C4-2B (cell line): ENCODE data around the gene MAGI2.

Experiments used
- H3K27ac ChIP-seq: fragments of 450-650 bp; 2 replicates; pipeline ENCODE4 v1.5.1; 2017
- ZFX ChIP-seq: fragments of 450-650 bp; IDR thresholded peaks from 2 replicates; pipeline ENCODE4 v1.6.1; 2017
- TF ChIP-seq, protein P1 (sequence below): fragments of 450-650 bp; conservative IDR thresholded peaks from 2 replicates; pipeline ENCODE4 v1.5.1; 2017; ENCODE audit warnings: mild to moderate bottlenecking

Gene MAGI2

DNA sequence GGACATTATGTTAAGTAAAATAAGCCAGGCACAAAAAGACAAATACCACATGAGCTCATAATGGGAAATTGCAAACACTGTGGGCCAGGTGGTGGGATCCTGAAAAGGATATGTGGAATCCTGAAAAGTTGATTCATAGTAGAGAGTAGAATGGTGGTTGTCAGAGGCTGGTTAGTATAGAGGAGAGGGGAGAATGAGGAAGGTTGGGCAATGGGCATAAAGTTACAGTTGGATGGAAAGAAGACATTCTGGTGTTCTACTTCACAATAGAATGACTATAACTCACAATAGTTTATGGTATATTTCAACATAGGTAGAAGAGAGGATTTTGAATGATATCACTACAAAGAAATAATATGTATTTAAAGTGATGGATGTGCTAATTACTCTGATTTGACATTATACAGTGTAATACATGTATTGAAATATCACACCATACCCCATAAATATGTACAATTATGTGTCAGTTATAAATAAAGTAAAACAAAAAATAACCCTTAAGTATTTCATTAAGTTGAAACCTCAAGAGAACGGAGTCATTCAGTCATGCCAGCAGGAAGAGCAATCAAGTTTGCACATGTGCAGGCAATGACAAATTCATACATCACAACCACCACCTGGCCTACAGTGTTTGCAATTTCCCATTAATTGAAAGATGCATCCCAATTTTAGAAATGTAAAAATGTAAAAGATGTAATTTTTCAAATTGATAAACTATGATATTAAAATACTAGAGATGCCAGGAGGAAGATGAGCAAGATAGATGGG is 156.7 kb downstream of the MAGI2 start:
- no peak overlapping the region for H3K27ac ChIP-seq
- TF ChIP-seq ZFX: no peak
- TF ChIP-seq, protein P1, sequence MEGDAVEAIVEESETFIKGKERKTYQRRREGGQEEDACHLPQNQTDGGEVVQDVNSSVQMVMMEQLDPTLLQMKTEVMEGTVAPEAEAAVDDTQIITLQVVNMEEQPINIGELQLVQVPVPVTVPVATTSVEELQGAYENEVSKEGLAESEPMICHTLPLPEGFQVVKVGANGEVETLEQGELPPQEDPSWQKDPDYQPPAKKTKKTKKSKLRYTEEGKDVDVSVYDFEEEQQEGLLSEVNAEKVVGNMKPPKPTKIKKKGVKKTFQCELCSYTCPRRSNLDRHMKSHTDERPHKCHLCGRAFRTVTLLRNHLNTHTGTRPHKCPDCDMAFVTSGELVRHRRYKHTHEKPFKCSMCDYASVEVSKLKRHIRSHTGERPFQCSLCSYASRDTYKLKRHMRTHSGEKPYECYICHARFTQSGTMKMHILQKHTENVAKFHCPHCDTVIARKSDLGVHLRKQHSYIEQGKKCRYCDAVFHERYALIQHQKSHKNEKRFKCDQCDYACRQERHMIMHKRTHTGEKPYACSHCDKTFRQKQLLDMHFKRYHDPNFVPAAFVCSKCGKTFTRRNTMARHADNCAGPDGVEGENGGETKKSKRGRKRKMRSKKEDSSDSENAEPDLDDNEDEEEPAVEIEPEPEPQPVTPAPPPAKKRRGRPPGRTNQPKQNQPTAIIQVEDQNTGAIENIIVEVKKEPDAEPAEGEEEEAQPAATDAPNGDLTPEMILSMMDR: no peak

DNA sequence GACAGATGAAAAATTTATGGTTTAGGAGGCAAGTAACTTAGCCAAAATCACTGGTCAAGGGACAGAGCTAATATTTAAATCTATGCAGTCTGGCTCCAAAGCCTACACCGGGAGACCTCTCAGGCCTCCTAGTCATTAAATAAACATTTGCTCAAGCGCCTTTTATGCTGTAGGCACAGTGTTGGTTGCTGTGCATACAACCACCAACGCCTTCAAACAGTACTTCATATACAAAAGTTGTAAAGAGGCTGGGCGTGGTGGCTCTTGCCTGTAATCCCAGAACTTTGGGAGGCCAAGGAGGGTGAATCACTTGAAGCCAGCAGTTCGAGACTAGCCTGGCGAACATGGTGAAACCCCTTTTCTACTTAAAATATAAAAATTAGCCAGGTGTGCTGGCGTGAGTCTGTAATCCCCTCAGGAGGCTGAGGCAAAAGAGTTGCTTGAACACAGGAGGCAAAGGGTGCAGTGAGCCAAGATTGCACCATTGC is 159.8 kb downstream of the MAGI2 start:
- H3K27ac ChIP-seq: no peak overlapping the region
- TF ChIP-seq, protein P1: no peak
- TF ChIP-seq ZFX: no peak

DNA sequence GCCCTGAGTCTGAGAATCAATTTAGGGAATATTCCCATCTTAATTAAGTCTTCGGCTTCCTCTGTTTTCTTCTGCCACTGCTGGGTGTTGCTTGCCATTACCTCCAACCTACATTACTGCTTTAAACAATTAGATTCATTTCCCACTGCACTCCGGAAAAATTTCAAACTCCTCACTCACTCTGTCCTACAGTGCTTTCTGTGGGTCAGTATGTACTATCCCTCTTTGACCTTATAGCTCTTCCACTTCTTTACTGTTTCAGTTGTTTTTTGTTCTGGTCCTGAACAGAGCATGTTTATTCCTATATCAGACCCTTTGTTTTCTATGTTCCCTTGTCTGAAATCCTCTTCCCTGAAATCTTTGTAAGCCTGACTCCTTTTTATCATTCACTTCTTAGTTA is 160.6 kb downstream of the MAGI2 start:
- H3K27ac ChIP-seq: no peak overlapping the region
- no peak for TF ChIP-seq ZFX
- TF ChIP-seq, protein P1: no peak

DNA sequence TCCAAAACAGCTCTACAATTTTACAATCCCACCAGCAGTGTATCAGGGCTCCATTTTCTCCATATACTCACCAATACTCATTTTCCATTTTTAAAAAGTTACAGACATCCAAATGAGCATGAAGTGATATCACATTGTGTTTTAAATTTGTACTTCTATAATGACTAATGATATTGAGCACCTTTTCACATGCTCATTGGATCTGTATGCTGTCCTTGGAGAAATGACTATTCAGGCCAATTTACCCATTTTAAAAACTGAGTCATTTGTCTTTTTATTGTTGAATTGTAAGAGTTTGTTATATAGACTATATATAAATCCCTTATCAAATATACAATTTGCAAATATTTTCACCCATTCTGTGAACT is 162.0 kb downstream of the MAGI2 start:
- TF ChIP-seq, protein P1: no peak
- no peak for TF ChIP-seq ZFX
- H3K27ac ChIP-seq: no peak overlapping the region

DNA sequence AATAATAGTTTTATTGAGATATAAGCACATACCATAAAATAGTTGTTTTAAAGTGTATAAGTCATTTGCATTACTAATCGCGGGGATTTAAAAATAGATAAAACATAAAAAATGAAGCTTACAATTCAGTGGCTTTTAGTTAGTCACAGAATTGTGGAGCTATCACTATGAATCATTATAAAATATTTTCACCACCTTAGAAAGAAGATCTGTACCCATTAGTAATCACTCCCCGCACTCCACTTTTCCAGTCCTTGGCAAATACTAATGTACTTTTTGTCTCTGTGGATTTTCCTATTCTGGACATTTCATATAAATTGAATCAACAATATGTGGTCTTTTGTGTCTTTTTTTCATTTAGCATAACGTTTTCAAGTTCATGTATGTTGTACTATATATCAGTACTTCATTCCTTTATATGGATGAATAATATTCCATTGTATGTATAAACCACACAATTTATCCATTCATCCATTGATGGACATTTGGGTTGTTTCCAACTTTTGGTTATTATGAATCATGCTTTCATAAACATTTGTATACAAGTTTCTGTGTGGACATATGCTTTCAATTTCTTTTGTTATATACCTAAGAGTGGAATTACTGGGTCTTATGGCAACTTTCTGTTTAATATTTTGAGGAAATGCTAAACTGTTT is 162.5 kb downstream of the MAGI2 start:
- no peak overlapping the region for H3K27ac ChIP-seq
- TF ChIP-seq, protein P1: no peak
- no peak for TF ChIP-seq ZFX

DNA sequence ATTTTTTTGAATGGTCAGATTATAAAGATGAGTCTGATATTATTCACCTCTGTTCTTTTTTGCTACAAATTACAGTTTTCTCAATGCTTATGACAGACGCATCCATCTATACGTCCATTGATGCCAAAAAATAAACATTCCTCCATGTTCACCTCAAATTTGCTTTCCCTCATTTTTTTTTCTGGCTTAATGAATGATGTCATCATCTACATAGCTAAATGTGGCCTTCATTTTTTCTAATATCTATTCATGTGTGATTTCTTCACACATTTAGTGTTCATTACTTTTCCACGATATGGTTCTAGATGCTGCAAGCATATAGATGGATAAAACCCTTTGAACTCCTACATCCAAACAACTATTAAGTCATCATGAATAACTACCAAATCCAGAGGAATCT is 163.1 kb downstream of the MAGI2 start:
- no peak for TF ChIP-seq ZFX
- TF ChIP-seq, protein P1: no peak

DNA sequence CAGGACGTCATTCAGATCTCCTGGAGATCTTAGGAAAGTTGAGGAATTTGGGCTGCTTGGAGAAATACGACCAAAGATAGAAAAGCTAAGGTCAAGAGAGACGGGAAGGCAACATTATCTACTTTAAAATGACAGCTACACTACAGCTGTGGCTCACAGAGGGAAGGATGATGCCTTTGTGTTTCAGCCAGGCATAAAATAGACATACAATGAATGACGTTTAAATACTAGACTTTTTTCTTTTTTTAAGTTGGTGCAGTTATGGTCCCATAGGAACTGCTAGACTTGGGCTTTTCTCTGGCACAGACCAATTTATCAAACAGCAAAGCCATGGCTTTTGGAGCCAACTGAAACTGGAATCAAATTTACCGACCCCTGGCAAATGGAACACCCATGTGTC is 164.8 kb downstream of the MAGI2 start:
- no peak overlapping the region for H3K27ac ChIP-seq
- no peak for TF ChIP-seq ZFX
- TF ChIP-seq, protein P1: no peak

More for the DNA sequence above, 163.1 kb downstream of the MAGI2 start:
- no peak overlapping the region for H3K27ac ChIP-seq
